Measurements from ENCODE around the gene C3orf20. TPM values are rescaled to one million over a fixed set of nuclear protein-coding genes. Genes with fewer than 3 reads are reported as not detected.
A peak's percentile ranks its signal among the peaks of the same experiment; 100 is the strongest.

C3orf20 gene
- total RNA-seq, 1 experiment from 2014 or later: not detected

DNA sequence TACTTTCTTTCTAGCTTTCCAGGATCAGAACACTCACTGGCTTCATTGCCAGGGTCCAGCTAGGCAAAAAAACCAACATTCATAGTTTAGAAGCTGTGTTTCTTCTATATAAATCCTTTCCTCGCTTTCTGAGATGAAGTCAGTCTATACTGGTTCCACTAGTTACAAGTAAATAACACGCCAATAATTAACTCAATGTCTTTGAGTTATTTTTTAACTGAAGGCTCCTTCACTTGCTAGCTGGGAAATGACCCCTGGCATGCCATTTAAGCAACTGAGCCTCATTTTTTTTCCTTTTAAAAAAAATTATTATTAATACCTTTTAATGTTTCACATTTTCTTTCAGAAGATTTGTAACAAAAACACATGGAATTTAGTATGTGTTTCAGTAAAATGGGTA lies 25.5 kb upstream of the C3orf20 start:
- ChIA-PET CTCF (interaction anchor here (0.9 kb wide), 1 partner anchor 113 kb away, joined by 3 read pairs; no protein-coding TSS in a partner anchor), POLR2A (no interaction called here)
- H3K4me1 ChIP-seq (ENCODE audit: control insufficient read depth, insufficient read depth, low read length): peaks cover 18% of the 10 kb centered on the region
- H3K27ac ChIP-seq (ENCODE audit: low read length): no peak overlapping the region
- no peak overlapping the region for H3K4me3 ChIP-seq (ENCODE audit: low read depth in 2 of 2, low read length in 2 of 2)
- ATAC-seq (no peak), DNase-seq (ENCODE audit: low read depth, low spot score) (no peak)
- no TSS peak for BruUV-seq (replicated peaks)
- intact Hi-C loops (cut with micrococcal nuclease; ENCODE audit: unreplicated experiment): no loop called here
- no peaks in the 10 kb centered on the region for H3K9me3 ChIP-seq (ENCODE audit: control insufficient read depth, insufficient read depth, low read depth, low read length)
- H3K36me3 ChIP-seq (ENCODE audit: control insufficient read depth, insufficient read depth, low read length): peaks cover 11% of the 10 kb centered on the region
- in situ Hi-C loops (cut with HindIII; ENCODE audit: low pct_unique_long_range_greater_than_20kb, low sequenced_read_pairs): no loop called here
- H3K27me3 ChIP-seq (ENCODE audit: control insufficient read depth, insufficient read depth, low read length): no peaks in the 10 kb centered on the region
- TF ChIP-seq, protein P1, sequence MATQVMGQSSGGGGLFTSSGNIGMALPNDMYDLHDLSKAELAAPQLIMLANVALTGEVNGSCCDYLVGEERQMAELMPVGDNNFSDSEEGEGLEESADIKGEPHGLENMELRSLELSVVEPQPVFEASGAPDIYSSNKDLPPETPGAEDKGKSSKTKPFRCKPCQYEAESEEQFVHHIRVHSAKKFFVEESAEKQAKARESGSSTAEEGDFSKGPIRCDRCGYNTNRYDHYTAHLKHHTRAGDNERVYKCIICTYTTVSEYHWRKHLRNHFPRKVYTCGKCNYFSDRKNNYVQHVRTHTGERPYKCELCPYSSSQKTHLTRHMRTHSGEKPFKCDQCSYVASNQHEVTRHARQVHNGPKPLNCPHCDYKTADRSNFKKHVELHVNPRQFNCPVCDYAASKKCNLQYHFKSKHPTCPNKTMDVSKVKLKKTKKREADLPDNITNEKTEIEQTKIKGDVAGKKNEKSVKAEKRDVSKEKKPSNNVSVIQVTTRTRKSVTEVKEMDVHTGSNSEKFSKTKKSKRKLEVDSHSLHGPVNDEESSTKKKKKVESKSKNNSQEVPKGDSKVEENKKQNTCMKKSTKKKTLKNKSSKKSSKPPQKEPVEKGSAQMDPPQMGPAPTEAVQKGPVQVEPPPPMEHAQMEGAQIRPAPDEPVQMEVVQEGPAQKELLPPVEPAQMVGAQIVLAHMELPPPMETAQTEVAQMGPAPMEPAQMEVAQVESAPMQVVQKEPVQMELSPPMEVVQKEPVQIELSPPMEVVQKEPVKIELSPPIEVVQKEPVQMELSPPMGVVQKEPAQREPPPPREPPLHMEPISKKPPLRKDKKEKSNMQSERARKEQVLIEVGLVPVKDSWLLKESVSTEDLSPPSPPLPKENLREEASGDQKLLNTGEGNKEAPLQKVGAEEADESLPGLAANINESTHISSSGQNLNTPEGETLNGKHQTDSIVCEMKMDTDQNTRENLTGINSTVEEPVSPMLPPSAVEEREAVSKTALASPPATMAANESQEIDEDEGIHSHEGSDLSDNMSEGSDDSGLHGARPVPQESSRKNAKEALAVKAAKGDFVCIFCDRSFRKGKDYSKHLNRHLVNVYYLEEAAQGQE (IDR thresholded peaks at IDR 0.05; ENCODE audit: insufficient read depth in 1 of 2, low read depth in 2 of 2, low read length in 1 of 2): no peak
- no peak for TF ChIP-seq POLR2AphosphoS5 (IDR thresholded peaks at IDR 0.05; ENCODE audit: low read depth, low read length)
- no peak for TF ChIP-seq TCF7L2 (IDR thresholded peaks at IDR 0.05; ENCODE audit: low read depth, low read length)
- TF ChIP-seq SIN3A (IDR thresholded peaks at IDR 0.05; ENCODE audit: borderline replicate concordance, insufficient read depth, low read depth, low read length): no peak
- TF ChIP-seq CTCF (IDR thresholded peaks at IDR 0.05): no peak

DNA sequence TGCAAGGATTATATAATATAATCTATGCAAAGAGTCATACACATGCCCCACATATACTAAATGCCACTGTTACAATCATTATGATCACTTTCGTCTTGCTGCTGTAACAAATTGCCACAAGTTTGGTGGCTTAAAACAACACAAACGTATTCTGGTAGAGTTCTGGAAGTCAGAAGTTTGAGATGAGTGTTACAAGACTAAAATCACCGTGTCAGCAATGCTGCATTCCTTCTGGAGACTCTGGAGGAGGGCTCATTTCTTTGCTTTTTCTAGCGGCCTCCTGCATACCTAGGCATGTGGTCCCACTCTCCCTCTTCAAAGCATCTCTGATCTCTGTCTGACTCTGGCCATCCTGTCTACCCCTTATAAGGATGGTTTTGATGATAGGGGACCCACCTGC lies 24.7 kb upstream of the C3orf20 start:
- in situ Hi-C loops (cut with HindIII; ENCODE audit: low pct_unique_long_range_greater_than_20kb, low sequenced_read_pairs): no loop called here
- Histone ChIP-seq H3K27ac (ENCODE audit: low read length) (peak overlapping the region; percentile 88), H3K4me1 (ENCODE audit: control insufficient read depth, insufficient read depth, low read length) (peaks cover 18% of the 10 kb centered on the region), H3K9me3 (ENCODE audit: control insufficient read depth, insufficient read depth, low read depth, low read length) (no peaks in the 10 kb centered on the region), H3K36me3 (ENCODE audit: control insufficient read depth, insufficient read depth, low read length) (peaks cover 15% of the 10 kb centered on the region), H3K4me3 (ENCODE audit: low read depth in 2 of 2, low read length in 2 of 2) (peak overlapping the region in 1 of 2 experiments; percentile 75; a peak in 1 of 4 replicates), H3K27me3 (ENCODE audit: control insufficient read depth, insufficient read depth, low read length) (no peaks in the 10 kb centered on the region)
- BruUV-seq (replicated peaks): no TSS peak
- ChIA-PET POLR2A (interaction anchor here (0.7 to 1.1 kb wide), 3 partner anchors 141 to 882 kb away, joined by 3 to 7 read pairs (median 4); no protein-coding TSS in a partner anchor), CTCF (interaction anchor here (0.7 kb wide), 1 partner anchor 1031 kb away, joined by 3 read pairs; no protein-coding TSS in a partner anchor)
- DNase-seq (ENCODE audit: low read depth, low spot score) (no peak), ATAC-seq (no peak)
- TF ChIP-seq POLR2AphosphoS5 (IDR thresholded peaks at IDR 0.05; ENCODE audit: low read depth, low read length) (no peak), TCF7L2 (IDR thresholded peaks at IDR 0.05; ENCODE audit: low read depth, low read length) (no peak), CTCF (IDR thresholded peaks at IDR 0.05) (no peak), SIN3A (IDR thresholded peaks at IDR 0.05; ENCODE audit: borderline replicate concordance, insufficient read depth, low read depth, low read length) (no peak)
- TF ChIP-seq, protein P1 (IDR thresholded peaks at IDR 0.05; ENCODE audit: insufficient read depth in 1 of 2, low read depth in 2 of 2, low read length in 1 of 2): no peak
- intact Hi-C loops (cut with micrococcal nuclease; ENCODE audit: unreplicated experiment): no loop called here
